Left ventricle myocardium inferior (tissue), 1 donor: ENCODE results near the gene S1PR5. TPM values are rescaled to one million over a fixed set of nuclear protein-coding genes. Genes with fewer than 3 reads are reported as not detected.
"Not testable (repeated sequence)": the region's sequence is repeated elsewhere in the genome, so short reads cannot be mapped to it uniquely, and the experiment has no call there.

Experiments
- DNase-seq: peaks from one replicate; pipeline ENCODE4 v3.0.0-alpha.2; 2020
- H3K27ac ChIP-seq: fragments of 200-600 bp; replicated peaks from 2 replicates; pipeline ENCODE4 v1.8.0; 2021
- H3K27me3 ChIP-seq: fragments of 200-600 bp; 2 replicates; pipeline ENCODE4 v1.8.0; 2021; ENCODE audit warnings: low read depth
- H3K36me3 ChIP-seq: fragments of 200-600 bp; 2 replicates; pipeline ENCODE4 v1.8.0; 2021
- H3K4me1 ChIP-seq: fragments of 200-600 bp; 2 replicates; pipeline ENCODE4 v1.8.0; 2021
- H3K4me3 ChIP-seq: fragments of 200-600 bp; 2 replicates; pipeline ENCODE4 v1.8.0; 2021; ENCODE audit warnings: mild to moderate bottlenecking, moderate library complexity
- H3K9me3 ChIP-seq: fragments of 200-600 bp; replicated peaks from 2 replicates; pipeline ENCODE4 v1.8.0; 2021
- intact Hi-C: fragments of 100-400 bp; cut with micrococcal nuclease; formaldehyde crosslinking; loops from one replicate; pipeline ENCODE4 v1.11.0; 2022
- total RNA-seq: library from RNA; stranded (reverse); fragmentation: NEBNext Ultra II Directional; extraction: Animal tissue kit (Norgen Biotek cat#: 25700); gene quantifications from one replicate; pipeline ENCODE4 v1.2.1, GENCODE V29; 2021
- TF ChIP-seq, protein P1 (sequence below): fragments of 200-600 bp; IDR thresholded peaks from 2 replicates; pipeline ENCODE4 v1.8.0; 2021; ENCODE audit warnings: antibody characterized with exemption, mild to moderate bottlenecking, borderline replicate concordance
- donor health status: DM: no; HTN: yes; CAD: no; lungs with severe emphysema.

S1PR5 gene
- total RNA-seq, 1 donor from 2014 or later: 0.11 TPM

DNA sequence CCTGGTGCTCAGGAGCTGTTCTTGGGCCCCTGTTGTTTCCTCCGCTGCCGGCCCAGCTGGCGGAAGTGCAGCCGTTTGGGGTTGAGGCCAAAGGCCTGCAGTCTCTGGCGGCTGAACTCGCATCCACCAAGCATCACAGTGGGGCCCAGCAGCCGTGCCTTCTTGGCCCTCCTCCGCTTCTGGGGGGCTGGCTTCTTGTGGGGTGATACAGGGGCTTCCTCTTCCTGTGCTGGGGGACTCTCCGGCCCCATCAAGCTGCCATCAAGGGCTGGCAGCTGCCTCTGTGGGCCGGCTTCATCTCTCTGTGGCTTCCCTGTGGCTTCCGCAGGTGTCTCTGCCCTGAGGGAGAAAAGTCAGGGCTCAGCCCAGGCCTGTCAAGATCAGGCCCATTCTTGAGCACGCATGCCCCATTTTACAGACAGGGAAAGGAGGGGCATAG is 36.7 kb upstream of the S1PR5 start:
- Histone ChIP-seq H3K4me3 (no peak overlapping the region), H3K9me3 (no peaks in the 10 kb centered on the region), H3K36me3 (peaks cover 100% of the 10 kb centered on the region), H3K4me1 (no peaks in the 10 kb centered on the region), H3K27ac (no peak overlapping the region), H3K27me3 (no peaks in the 10 kb centered on the region)
- intact Hi-C loops: no loop called here
- TF ChIP-seq, protein P1, sequence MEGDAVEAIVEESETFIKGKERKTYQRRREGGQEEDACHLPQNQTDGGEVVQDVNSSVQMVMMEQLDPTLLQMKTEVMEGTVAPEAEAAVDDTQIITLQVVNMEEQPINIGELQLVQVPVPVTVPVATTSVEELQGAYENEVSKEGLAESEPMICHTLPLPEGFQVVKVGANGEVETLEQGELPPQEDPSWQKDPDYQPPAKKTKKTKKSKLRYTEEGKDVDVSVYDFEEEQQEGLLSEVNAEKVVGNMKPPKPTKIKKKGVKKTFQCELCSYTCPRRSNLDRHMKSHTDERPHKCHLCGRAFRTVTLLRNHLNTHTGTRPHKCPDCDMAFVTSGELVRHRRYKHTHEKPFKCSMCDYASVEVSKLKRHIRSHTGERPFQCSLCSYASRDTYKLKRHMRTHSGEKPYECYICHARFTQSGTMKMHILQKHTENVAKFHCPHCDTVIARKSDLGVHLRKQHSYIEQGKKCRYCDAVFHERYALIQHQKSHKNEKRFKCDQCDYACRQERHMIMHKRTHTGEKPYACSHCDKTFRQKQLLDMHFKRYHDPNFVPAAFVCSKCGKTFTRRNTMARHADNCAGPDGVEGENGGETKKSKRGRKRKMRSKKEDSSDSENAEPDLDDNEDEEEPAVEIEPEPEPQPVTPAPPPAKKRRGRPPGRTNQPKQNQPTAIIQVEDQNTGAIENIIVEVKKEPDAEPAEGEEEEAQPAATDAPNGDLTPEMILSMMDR: no peak
- DNase-seq: no peak

DNA sequence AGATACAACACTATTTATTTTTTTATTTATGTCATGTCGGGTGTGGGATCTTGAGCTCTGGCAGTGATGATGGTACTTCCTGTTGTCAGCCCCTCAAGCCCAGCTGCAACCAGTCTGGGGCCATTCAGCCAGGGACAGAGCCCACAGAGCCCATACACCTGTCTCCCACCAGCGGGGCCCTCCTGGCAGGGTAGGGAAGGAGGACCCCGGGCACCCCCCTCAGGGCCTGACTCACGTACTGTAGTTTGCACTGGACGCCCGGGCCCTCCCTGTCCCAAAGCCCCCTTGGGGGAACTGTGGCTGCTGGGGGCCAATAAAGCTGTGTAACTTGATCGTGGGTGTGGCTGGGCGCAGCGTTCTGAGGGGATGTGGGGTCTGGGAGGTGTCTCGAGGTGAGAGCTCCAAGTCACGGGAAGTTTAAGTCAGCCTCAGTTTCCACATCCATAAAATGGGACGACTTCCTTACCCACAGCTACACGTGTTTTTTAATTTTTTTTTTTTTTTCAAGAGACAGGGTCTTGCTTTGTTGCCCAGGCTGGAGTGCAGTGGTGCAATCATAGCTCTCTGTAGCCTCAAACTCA is 35.9 kb upstream of the S1PR5 start:
- DNase-seq: no peak
- no peaks in the 10 kb centered on the region for H3K27me3 ChIP-seq
- no peaks in the 10 kb centered on the region for H3K4me1 ChIP-seq
- H3K27ac ChIP-seq: no peak overlapping the region
- H3K9me3 ChIP-seq: no peaks in the 10 kb centered on the region
- intact Hi-C loops: no loop called here
- H3K36me3 ChIP-seq: peaks cover 100% of the 10 kb centered on the region
- TF ChIP-seq, protein P1: no peak
- no peak overlapping the region for H3K4me3 ChIP-seq

DNA sequence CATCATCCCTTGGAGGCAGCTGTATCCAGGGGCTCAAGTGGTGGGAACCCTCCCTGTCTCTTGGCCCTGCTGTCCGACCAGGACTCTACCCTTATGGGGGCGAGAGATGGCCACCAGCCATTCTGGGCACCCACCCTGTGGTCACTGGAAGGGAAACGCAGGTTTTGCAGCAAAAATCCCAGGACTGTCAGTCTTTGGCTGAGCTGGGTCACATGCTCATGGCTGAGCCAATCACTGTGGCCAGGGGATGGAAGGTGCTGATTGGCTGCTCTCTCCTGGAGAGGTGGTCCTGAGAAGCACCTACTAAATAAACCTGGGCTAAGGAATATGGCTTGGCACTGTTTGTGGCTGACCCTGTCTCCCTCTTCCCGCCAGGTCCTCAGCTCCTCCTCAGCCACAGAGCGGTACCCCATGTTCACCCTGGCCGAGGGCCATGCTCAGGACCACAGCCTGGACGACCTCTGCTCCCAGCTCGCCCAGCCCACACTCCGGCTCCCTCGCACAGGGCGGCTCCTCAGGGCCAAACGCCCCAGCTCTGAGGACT is 35.3 kb upstream of the S1PR5 start:
- no peak overlapping the region for H3K27ac ChIP-seq
- H3K4me1 ChIP-seq: no peaks in the 10 kb centered on the region
- H3K27me3 ChIP-seq: no peaks in the 10 kb centered on the region
- TF ChIP-seq, protein P1: no peak
- peaks cover 100% of the 10 kb centered on the region for H3K36me3 ChIP-seq
- no peak for DNase-seq
- intact Hi-C loops: no loop called here
- no peaks in the 10 kb centered on the region for H3K9me3 ChIP-seq
- H3K4me3 ChIP-seq: no peak overlapping the region

DNA sequence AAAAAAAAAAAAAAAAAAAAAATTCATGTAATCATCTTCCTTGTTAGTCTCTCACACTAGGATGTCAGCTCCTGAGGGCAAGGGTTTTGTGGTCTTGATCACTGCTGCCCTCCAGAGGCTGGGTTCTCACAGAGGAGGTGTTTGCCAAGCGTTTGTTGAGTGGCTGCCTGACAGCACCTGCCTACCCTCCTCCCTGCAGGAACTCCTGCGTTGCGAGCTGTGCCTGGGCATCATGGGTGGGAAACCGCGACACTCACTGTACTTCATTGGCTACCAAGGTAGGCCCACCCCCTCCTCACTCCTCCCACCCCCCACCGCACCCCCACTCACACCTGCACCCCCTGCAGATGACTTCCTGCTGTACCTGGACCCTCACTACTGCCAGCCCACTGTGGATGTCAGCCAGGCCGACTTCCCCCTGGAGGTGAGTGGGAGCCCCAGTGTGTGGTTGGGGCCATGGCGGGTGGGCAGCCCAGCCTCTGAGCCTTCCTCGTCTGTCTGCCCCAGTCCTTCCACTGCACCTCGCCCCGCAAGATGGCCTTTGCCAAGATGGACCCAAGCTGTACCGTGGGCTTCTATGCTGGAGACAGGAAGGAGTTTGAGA is 34.6 kb upstream of the S1PR5 start:
- Histone ChIP-seq H3K4me3 (no peak overlapping the region), H3K4me1 (no peaks in the 10 kb centered on the region), H3K27me3 (no peaks in the 10 kb centered on the region), H3K36me3 (peaks cover 98% of the 10 kb centered on the region), H3K27ac (no peak overlapping the region), H3K9me3 (no peaks in the 10 kb centered on the region)
- TF ChIP-seq, protein P1: no peak
- intact Hi-C loops: no loop called here
- DNase-seq: no peak

DNA sequence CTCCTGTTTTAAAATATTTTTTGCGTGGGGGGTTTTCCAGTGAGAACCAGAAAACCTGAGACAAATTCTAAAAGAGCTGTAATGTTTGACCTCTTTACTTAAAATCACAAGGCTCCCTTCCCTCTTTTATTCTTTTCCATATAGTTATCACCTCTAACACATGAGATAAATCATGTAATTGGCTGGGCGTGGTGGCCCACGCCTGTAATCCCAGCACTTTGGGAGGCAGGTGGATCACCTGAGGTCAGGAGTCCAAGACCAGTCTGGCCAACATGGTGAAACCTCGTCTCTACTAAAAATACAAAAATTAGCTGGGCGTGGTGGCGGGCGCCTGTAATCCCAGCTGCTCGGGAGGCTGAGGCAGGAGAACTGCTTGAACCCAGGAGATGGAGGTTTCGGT is 33.8 kb upstream of the S1PR5 start:
- H3K27ac ChIP-seq, intact Hi-C loops, H3K4me1 ChIP-seq: not testable (repeated sequence)

DNA sequence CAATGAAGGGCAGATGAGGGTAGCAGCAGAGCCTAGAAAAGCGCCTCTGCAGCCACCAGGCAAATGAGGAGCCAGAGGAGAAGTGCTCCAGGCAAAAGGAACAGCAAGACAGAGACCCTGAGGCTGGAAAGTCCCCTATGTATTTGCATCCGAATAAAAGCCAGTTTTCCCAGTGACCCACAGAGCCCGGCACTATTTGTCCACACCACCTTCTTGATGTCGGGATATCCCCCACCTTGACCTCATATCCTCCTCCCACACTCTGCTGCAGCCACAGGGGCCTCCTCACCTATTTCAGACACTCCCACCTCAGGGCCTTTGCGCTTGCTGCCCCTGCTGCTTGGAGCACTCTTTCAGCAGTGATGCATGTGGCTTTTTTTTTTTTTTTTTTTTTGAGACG is 33.1 kb upstream of the S1PR5 start:
- H3K27me3 ChIP-seq: no peaks in the 10 kb centered on the region
- intact Hi-C loops: no loop called here
- no peak overlapping the region for H3K4me3 ChIP-seq
- TF ChIP-seq, protein P1: no peak
- H3K27ac ChIP-seq: no peak overlapping the region
- DNase-seq: no peak
- H3K4me1 ChIP-seq: peaks cover 7% of the 10 kb centered on the region
- no peaks in the 10 kb centered on the region for H3K9me3 ChIP-seq
- peaks cover 91% of the 10 kb centered on the region for H3K36me3 ChIP-seq

More for the DNA sequence above, 33.8 kb upstream of the S1PR5 start:
- not testable (repeated sequence) for H3K4me3 ChIP-seq, H3K9me3 ChIP-seq, H3K27me3 ChIP-seq, DNase-seq
- H3K36me3 ChIP-seq: peaks cover 94% of the 10 kb centered on the region
